HepG2 (cell line): ENCODE data around the gene ZNF507. TPM values are rescaled to one million over a fixed set of nuclear protein-coding genes. Genes with fewer than 3 reads are reported as not detected.

Experiments used
- BCL6 ChIP-seq: IDR thresholded peaks from 2 replicates; pipeline ENCODE4 v1.6.1; 2016; ENCODE audit warnings: missing genetic modification reagents, missing compliant biosample characterization
- DR1 ChIP-seq: sonication (generic); formaldehyde crosslinking; IDR thresholded peaks from 2 replicates; pipeline ENCODE4 v1.8.0; 2021; ENCODE audit warnings: mild to moderate bottlenecking, missing genetic modification reagents, inconsistent platforms
- GATAD1 ChIP-seq: IDR thresholded peaks from 2 replicates; pipeline ENCODE4 v1.6.1; 2016; ENCODE audit warnings: missing genetic modification reagents, missing compliant biosample characterization
- HHEX ChIP-seq: IDR thresholded peaks from 2 replicates; pipeline ENCODE4 v1.6.1; 2016; ENCODE audit warnings: control low read depth
- HNF4G ChIP-seq, 2 experiments: sonication (generic) in 1 of 2; formaldehyde crosslinking in 1 of 2; IDR thresholded peaks; 2 replicates each; pipeline versions ENCODE4 v1.4.0 to v1.6.1; 2011 to 2020; ENCODE audit warnings: borderline replicate concordance in 2 of 2, low read depth in 2 of 2, mild to moderate bottlenecking in 2 of 2, low read length in 1 of 2, missing genetic modification reagents in 1 of 2, moderate library complexity in 1 of 2
- HOXD1 ChIP-seq: sonication (generic); formaldehyde crosslinking; IDR thresholded peaks from 2 replicates; pipeline ENCODE4 v1.5.0; 2020; ENCODE audit warnings: missing genetic modification reagents
- KAT2B ChIP-seq: fragments of 150-350 bp; IDR thresholded peaks from 2 replicates; pipeline ENCODE4 v1.6.1; 2014; ENCODE audit warnings: low read depth, low read length, borderline replicate concordance
- LBX2 ChIP-seq: sonication (generic); formaldehyde crosslinking; IDR thresholded peaks from 2 replicates; pipeline ENCODE4 v1.5.0; 2020; ENCODE audit warnings: missing genetic modification reagents, mild to moderate bottlenecking, borderline replicate concordance
- NBN ChIP-seq: fragments of 450-650 bp; conservative IDR thresholded peaks from 2 replicates; pipeline ENCODE4 v1.6.1; 2017
- NFE2L2 ChIP-seq: fragments of 150-350 bp; IDR thresholded peaks from 2 replicates; pipeline ENCODE4 v1.6.1; 2014; ENCODE audit warnings: low read length
- POLR2A ChIP-seq, 2 experiments: IDR thresholded peaks; 2 replicates each; pipeline ENCODE4 v1.6.1; 2011; ENCODE audit warnings: low read depth in 2 of 2, low read length in 2 of 2, mild to moderate bottlenecking in 1 of 2, moderate library complexity in 1 of 2; ENCODE audit not compliant: insufficient read depth in 1 of 2
- RFX1 ChIP-seq: fragments of 450-650 bp; IDR thresholded peaks from 2 replicates; pipeline ENCODE4 v1.6.1; 2017
- RNF2 ChIP-seq: fragments of 450-650 bp; conservative IDR thresholded peaks from 2 replicates; pipeline ENCODE4 v1.6.1; 2016; ENCODE audit warnings: low read depth
- SKI ChIP-seq: fragments of 450-650 bp; IDR thresholded peaks from one replicate; pipeline ENCODE4 v1.6.1; 2018; ENCODE audit warnings: mild to moderate bottlenecking; ENCODE audit not compliant: partially characterized antibody
- SNAI1 ChIP-seq: sonication (generic); formaldehyde crosslinking; IDR thresholded peaks from 2 replicates; pipeline ENCODE4 v1.5.0; 2020; ENCODE audit warnings: mild to moderate bottlenecking, missing genetic modification reagents, borderline replicate concordance
- ZFP36L2 ChIP-seq: sonication (generic); formaldehyde crosslinking; IDR thresholded peaks from 2 replicates; pipeline ENCODE4 v1.4.0; 2020; ENCODE audit warnings: missing genetic modification reagents
- ZNF17 ChIP-seq: sonication (generic); formaldehyde crosslinking; IDR thresholded peaks from 2 replicates; pipeline ENCODE4 v1.5.0; 2020; ENCODE audit warnings: mild to moderate bottlenecking, missing genetic modification reagents
- ZNF251 ChIP-seq: sonication (generic); formaldehyde crosslinking; IDR thresholded peaks from 2 replicates; pipeline ENCODE4 v1.9.0; 2021; ENCODE audit warnings: mild to moderate bottlenecking, missing genetic modification reagents
- ZNF282 ChIP-seq: fragments of 450-650 bp; IDR thresholded peaks from 2 replicates; pipeline ENCODE4 v1.6.1; 2018; ENCODE audit not compliant: partially characterized antibody
- ZNF343 ChIP-seq: sonication (generic); formaldehyde crosslinking; IDR thresholded peaks from 2 replicates; pipeline ENCODE4 v1.4.0; 2020; ENCODE audit warnings: mild to moderate bottlenecking, missing genetic modification reagents
- ZNF383 ChIP-seq: sonication (generic); formaldehyde crosslinking; IDR thresholded peaks from 2 replicates; pipeline ENCODE4 v1.4.0; 2020; ENCODE audit warnings: missing genetic modification reagents, mild to moderate bottlenecking, borderline replicate concordance
- ZNF557 ChIP-seq: sonication (generic); formaldehyde crosslinking; IDR thresholded peaks from 2 replicates; pipeline ENCODE4 v1.4.0; 2020; ENCODE audit warnings: missing genetic modification reagents
- ZNF605 ChIP-seq: sonication (generic); formaldehyde crosslinking; IDR thresholded peaks from 2 replicates; pipeline ENCODE4 v1.8.0; 2022; ENCODE audit warnings: mild to moderate bottlenecking, missing genetic modification reagents
- polyA plus RNA-seq, 8 experiments: library from polyadenylated mRNA; depleted of rRNA in 3 of 8; stranded (reverse) in 7 of 8; unstranded in 1 of 8; fragments of >200 nt; fragmentation: Illumina TruSeq in 4 of 8; extraction: Trizol in 4 of 8; gene quantifications; 2 replicates each; pipeline versions ENCODE4 v1.2.1 to v1.2.3, GENCODE V29; 2011 to 2016; ENCODE audit warnings: low read depth in 4 of 8, missing spikeins in 1 of 8, mixed read lengths in 1 of 8; ENCODE audit not compliant: insufficient read depth in 1 of 8
- total RNA-seq, 5 experiments: library from RNA; depleted of rRNA; stranded (reverse); fragments of >200 nt; fragmentation: Illumina TruSeq; extraction: Trizol; gene quantifications; 2 replicates each; pipeline ENCODE4 v1.2.3, GENCODE V29; 2016; ENCODE audit warnings: low read depth in 1 of 5
- TF ChIP-seq, protein P1 (sequence below): sonication (generic); formaldehyde crosslinking; IDR thresholded peaks from 2 replicates; pipeline ENCODE4 v1.8.0; 2022; ENCODE audit warnings: mild to moderate bottlenecking, missing genetic modification reagents, borderline replicate concordance
- TF ChIP-seq, protein P2 (sequence below): sonication (generic); formaldehyde crosslinking; IDR thresholded peaks from 2 replicates; pipeline ENCODE4 v1.9.0; 2021; ENCODE audit warnings: missing genetic modification reagents, mild to moderate bottlenecking, borderline replicate concordance
- TF ChIP-seq, protein P3 (sequence below): sonication (generic); IDR thresholded peaks from 2 replicates; pipeline ENCODE4 v1.6.1; 2016; ENCODE audit warnings: low read depth, borderline replicate concordance
- TF ChIP-seq, protein P4 (sequence below): sonication (generic); formaldehyde crosslinking; IDR thresholded peaks from 2 replicates; pipeline ENCODE4 v1.8.0; 2022; ENCODE audit warnings: mild to moderate bottlenecking, missing genetic modification reagents, moderate library complexity

The ZNF507 gene
- total and polyA plus RNA-seq, 2 of the 13 experiments (the other 11 are each of a cell fraction or from before 2014, with no cell fraction given), result 7.3 to 10.9 TPM

GRCh38 chr19:32373585-32374295 is 28.3 kb downstream of the ZNF507 start (continued):
- TF ChIP-seq NFE2L2, result peak; percentile 88
- no peak for TF ChIP-seq DR1 (CRISPR knock-in tag)
- peak; percentile 22; the same call in 1 of the 2 replicates for TF ChIP-seq HOXD1 (CRISPR knock-in tag)
- TF ChIP-seq LBX2 (CRISPR knock-in tag), result no peak
- TF ChIP-seq ZNF605, result no peak
- no peak for TF ChIP-seq ZNF282
- no peak for TF ChIP-seq KAT2B
- no peak for TF ChIP-seq HHEX (CRISPR knock-in tag)
- TF ChIP-seq, protein P1, sequence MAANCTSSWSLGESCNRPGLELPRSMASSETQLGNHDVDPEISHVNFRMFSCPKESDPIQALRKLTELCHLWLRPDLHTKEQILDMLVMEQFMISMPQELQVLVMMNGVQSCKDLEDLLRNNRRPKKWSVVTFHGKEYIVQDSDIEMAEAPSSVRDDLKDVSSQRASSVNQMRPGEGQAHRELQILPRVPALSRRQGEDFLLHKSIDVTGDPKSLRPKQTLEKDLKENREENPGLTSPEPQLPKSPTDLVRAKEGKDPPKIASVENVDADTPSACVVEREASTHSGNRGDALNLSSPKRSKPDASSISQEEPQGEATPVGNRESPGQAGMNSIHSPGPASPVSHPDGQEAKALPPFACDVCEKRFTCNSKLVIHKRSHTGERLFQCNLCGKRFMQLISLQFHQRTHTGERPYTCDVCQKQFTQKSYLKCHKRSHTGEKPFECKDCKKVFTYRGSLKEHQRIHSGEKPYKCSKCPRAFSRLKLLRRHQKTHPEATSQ (CRISPR knock-in tag), result no peak
- no peak for TF ChIP-seq ZNF251 (CRISPR knock-in tag)
- TF ChIP-seq ZNF343, result no peak
- TF ChIP-seq ZNF557 (CRISPR knock-in tag), result peak; percentile 85; the same call in 1 of the 2 replicates
- no peak for TF ChIP-seq ZNF383 (CRISPR knock-in tag)
- TF ChIP-seq RNF2, result no peak
- TF ChIP-seq SKI, result peak; percentile 64
- TF ChIP-seq, protein P2, sequence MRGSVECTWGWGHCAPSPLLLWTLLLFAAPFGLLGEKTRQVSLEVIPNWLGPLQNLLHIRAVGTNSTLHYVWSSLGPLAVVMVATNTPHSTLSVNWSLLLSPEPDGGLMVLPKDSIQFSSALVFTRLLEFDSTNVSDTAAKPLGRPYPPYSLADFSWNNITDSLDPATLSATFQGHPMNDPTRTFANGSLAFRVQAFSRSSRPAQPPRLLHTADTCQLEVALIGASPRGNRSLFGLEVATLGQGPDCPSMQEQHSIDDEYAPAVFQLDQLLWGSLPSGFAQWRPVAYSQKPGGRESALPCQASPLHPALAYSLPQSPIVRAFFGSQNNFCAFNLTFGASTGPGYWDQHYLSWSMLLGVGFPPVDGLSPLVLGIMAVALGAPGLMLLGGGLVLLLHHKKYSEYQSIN (CRISPR knock-in tag), result no peak
- no peak for TF ChIP-seq NBN
- peak in 1 of 2 experiments; percentile 82; a peak in 2 of 4 replicates for TF ChIP-seq POLR2A (IDR thresholded peaks at IDR 0.05; ENCODE audit: insufficient read depth in 1 of 2, low read depth in 2 of 2, low read length in 2 of 2)
- TF ChIP-seq GATAD1 (CRISPR knock-in tag), result peak; percentile 66
- TF ChIP-seq BCL6 (CRISPR knock-in tag), result peak; percentile 90
- TF ChIP-seq, protein P3, sequence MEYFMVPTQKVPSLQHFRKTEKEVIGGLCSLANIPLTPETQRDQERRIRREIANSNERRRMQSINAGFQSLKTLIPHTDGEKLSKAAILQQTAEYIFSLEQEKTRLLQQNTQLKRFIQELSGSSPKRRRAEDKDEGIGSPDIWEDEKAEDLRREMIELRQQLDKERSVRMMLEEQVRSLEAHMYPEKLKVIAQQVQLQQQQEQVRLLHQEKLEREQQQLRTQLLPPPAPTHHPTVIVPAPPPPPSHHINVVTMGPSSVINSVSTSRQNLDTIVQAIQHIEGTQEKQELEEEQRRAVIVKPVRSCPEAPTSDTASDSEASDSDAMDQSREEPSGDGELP, result peak; percentile 29; the same call in 1 of the 2 replicates
- TF ChIP-seq HNF4G (IDR thresholded peaks at IDR 0.05; ENCODE audit: borderline replicate concordance, low read depth, low read length), result peak; percentile 31; the same call in 1 of the 2 replicates
- TF ChIP-seq HNF4G (CRISPR knock-in tag; IDR thresholded peaks at IDR 0.05; ENCODE audit: borderline replicate concordance, low read depth), result peak; percentile 37; the same call in 1 of the 2 replicates
- no peak for TF ChIP-seq ZFP36L2 (CRISPR knock-in tag)
- TF ChIP-seq SNAI1 (CRISPR knock-in tag), result no peak
- TF ChIP-seq, protein P4, sequence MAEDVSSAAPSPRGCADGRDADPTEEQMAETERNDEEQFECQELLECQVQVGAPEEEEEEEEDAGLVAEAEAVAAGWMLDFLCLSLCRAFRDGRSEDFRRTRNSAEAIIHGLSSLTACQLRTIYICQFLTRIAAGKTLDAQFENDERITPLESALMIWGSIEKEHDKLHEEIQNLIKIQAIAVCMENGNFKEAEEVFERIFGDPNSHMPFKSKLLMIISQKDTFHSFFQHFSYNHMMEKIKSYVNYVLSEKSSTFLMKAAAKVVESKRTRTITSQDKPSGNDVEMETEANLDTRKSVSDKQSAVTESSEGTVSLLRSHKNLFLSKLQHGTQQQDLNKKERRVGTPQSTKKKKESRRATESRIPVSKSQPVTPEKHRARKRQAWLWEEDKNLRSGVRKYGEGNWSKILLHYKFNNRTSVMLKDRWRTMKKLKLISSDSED (CRISPR knock-in tag), result no peak
- TF ChIP-seq RFX1, result no peak
- TF ChIP-seq ZNF17 (CRISPR knock-in tag), result no peak
